ENCODE results near the gene GPATCH4. TPM values are rescaled to one million over a fixed set of nuclear protein-coding genes. Genes with fewer than 3 reads are reported as not detected.

GPATCH4 gene
- total and polyA plus RNA-seq, 10 of the 15 experiments (the other 5 are each of a cell fraction or from before 2014, with no cell fraction given), result 35.5 to 111 (median 73.9) TPM

GRCh38 chr1:156625436-156626078, 24.3 kb upstream of the GPATCH4 start (continued):
- TF ChIP-seq CHD1 (IDR thresholded peaks at IDR 0.05; ENCODE audit: low read depth, low read length) (no peak), BHLHE40 (IDR thresholded peaks at IDR 0.05; ENCODE audit: borderline replicate concordance in 1 of 2, low read depth in 2 of 2, low read length in 1 of 2) (peak in 1 of 2 experiments; percentile 11; a peak in 1 of 4 replicates), SMC3 (IDR thresholded peaks at IDR 0.05; ENCODE audit: borderline replicate concordance, low read length) (peak; percentile 57; the same call in 1 of the 2 replicates), POU2F2 (IDR thresholded peaks at IDR 0.05; ENCODE audit: borderline replicate concordance, low read depth, low read length) (no peak), RAD21 (IDR thresholded peaks at IDR 0.05; ENCODE audit: insufficient read depth, low read depth, low read length) (peak; percentile 64), ZZZ3 (IDR thresholded peaks at IDR 0.05; ENCODE audit: control insufficient read depth, insufficient read length, low read depth) (no peak), ZBTB33 (IDR thresholded peaks at IDR 0.05) (no peak), TCF3 (IDR thresholded peaks at IDR 0.05; ENCODE audit: borderline replicate concordance, insufficient read depth, low read depth, low read length) (no peak), MXI1 (IDR thresholded peaks at IDR 0.05; ENCODE audit: low read depth, low read length) (no peak), RCOR1 (conservative IDR thresholded peaks at IDR 0.05; ENCODE audit: low read depth, low read length) (no peak), BCL3 (IDR thresholded peaks at IDR 0.05; ENCODE audit: borderline replicate concordance, insufficient read depth, low read depth, low read length, poor library complexity, severe bottlenecking) (no peak), SMARCA5 (IDR thresholded peaks at IDR 0.05) (0 out of 2 replicates have a peak, but pooled peaks have one; percentile 32), CTCF (IDR thresholded peaks at IDR 0.05 in 2 of 3, conservative IDR thresholded peaks at IDR 0.05 in 1 of 3; ENCODE audit: control insufficient read depth in 2 of 3, extremely low read depth in 1 of 3, insufficient read depth in 1 of 3, low read depth in 3 of 3, low read length in 3 of 3) (peak; percentile 75 to 93 (median 80)), PKNOX1 (IDR thresholded peaks at IDR 0.05) (no peak), E2F8 (IDR thresholded peaks at IDR 0.05; ENCODE audit: low read depth, partially characterized antibody) (no peak), JUNB (IDR thresholded peaks at IDR 0.05) (no peak), HDAC6 (IDR thresholded peaks at IDR 0.05; ENCODE audit: unreplicated experiment) (no peak), YY1 (IDR thresholded peaks at IDR 0.05; ENCODE audit: low read depth, low read length) (peak; percentile 50; the same call in 1 of the 2 replicates), BACH1 (IDR thresholded peaks at IDR 0.05; ENCODE audit: borderline replicate concordance) (peak; percentile 53; the same call in 1 of the 2 replicates)
